Eye (tissue), 1 donor: ENCODE results near the gene BAG3.
"Not testable (repeated sequence)": the region's sequence is repeated elsewhere in the genome, so short reads cannot be mapped to it uniquely, and the experiment has no call there.

Experiments used
- DNase-seq: peaks from one replicate; pipeline ENCODE4 v3.0.0-alpha.2; 2015

Gene BAG3

DNA sequence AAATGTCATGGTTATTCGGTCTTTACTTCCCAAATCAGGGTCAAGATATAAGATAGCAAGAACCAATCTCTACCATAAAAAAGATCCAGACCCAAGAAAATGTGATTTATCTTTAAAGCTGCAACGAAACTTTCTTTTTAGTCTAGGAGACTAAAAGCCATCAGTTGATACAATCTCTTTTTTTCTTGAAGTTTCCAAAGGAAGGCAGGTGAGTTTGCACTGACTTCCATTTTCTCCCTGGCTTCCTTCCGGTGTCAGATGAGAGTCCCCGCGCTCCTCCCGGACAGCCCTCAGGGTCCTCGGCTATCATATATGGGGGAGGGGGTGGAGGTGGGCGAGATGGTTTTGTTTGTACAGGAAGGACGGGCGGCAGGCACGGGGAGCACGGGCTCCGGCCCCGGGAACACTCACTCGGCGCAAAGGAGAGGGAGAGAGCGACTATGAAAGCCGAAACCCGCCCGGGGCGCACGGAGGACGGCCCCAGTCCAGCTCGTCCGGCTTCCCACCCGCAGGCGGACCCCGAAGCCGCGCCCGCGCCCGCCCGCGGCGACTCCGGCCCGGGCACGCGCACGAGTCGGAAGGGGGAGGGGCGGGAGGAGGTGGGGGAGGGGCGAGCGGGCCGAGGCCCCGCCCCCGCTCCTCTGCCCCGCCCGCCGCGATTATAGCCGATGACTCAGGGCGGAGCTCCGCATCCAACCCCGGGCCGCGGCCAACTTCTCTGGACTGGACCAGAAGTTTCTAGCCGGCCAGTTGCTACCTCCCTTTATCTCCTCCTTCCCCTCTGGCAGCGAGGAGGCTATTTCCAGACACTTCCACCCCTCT lies at the start of gene BAG3:
Gene BAG3, plus strand, starts transcription at position 689 of the 822 bp plus-strand sequence. CDS start 296 bp downstream, outside the sequence.
- DNase-seq, result peak; percentile 95

DNA sequence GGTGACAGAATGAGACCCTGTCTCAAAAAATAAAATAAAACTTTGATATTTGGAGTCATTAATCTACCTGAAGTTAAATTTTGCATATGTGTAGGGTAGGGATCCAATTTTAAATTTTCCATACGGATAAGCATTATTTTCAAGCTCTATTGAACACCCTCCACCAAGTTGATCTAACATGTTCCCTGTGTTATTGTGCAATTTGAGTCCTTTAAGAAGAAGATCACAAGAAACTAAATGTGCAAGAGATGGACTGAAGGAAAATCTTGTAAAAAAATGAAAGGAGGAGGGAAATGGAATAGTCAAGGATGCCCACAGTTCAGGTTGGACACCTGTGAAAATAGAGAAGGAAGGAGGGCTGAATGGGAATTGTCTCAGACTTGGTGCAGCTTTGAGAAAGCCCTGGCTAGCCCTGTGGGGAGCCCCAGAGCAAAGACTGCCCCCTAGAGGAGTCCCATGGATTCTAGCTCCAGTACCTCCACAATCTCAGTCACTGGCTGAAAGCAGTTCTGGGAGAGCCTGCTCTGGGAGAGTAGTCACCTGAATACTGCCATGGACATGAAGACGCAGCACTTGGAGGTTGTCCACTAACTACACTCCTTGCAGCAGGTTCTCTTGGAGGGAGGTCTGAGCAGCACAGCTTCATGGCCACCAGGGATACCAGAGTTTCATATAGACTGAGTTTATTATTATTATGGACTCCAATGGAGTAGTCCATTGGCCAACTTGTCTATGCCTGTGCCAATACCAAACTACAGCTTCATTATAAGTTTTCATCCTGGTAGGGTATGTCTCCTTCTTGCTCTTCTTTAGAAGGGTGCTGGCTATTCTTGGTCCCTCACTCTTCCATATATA lies 48.7 kb upstream of the BAG3 start:
- no peak for DNase-seq

DNA sequence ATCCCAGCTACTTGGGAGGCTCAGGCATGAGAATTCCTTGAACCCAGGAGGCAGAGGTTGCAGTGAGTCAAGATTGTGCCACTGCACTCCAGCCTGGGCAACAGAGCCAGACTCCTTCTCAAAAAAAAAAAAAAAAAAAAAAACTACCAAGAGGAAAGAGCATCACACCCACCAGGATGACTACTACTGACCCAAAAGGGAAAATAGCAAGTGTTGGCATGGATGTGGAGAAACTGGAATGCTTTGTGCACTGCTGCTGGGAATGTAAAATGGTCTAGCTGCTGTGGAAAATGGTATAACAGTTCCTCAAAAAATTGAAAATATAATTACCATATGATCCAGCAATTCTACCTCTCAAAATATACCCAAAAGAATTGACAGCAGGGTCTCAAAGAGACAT lies 46.7 kb upstream of the BAG3 start:
- DNase-seq, result no peak

DNA sequence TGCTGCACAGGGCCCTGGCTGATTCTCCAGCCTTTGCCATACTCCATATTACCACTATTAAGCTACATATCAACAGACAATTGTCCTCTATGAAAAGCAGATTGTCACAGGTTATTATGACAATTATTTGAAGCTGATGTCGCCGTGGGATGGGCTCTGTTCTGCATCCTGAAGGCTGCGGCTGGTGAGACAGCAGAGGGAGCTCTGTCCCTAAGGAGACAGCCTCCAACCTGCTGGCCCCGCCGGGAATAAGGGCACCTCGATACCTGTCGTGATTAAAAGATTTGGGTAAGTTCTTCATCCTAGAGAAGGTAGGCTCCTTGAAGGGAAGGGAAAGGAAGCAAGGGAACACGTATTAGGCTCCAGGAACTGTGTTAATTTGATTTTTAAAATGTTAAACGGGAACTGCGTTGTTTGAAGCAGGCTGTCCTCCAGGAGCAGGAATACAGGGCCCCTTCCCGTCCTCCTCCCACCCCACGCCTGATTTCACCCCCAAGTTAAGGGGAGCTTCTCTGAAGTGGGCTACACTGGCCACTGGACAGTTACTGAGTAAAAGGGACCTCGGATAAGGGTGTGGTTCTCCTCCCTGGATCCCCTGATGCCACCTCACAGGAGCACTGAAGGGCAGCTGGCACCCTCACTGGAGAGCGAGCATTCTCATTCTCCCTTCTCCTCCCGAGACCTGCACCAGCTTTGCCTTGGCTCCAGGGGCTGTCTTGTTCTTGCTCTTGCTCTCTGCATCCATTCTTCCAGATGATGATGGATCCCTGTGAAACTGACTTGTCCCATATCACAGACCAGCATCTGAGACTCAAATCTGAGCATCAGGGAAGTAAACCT lies 42.6 kb upstream of the BAG3 start:
- peak; percentile 41 for DNase-seq

DNA sequence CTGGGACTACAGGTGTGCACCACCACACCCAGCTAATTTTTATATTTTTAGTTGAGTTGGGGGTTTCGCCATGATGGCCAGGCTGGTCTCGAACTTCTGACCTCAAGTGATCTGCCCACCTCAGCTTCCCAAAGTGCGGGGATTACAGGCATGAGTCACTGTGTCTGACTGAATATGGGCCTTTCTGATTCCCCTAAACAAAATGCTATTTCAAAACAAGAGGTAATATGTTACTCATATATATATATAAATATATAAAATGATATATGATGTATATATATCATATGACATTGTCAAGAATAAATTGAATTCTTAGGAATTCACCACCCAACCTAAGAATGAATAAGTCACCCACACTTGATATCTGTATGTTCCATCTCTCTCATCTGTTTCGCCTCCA lies 41.7 kb upstream of the BAG3 start:
- DNase-seq, result no peak

DNA sequence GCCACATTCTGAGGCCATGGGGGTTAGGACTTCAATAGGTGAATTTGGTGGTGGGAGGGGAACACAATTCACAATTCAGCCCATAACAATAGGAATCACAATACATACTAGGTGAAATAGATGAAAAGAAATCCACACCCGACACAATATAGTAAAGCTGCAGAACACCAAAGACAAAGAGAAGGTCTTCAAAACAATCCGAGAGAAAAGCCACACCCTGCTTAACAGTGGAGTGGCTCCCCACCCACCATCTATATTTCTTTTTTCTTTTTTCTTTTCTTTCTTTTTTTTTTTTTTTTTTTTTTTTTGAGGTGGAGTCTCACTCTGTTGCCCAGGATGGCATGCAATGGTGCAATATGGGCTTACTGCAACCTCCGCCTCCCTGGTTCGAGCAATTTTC lies 39.7 kb upstream of the BAG3 start:
- DNase-seq, result no peak

DNA sequence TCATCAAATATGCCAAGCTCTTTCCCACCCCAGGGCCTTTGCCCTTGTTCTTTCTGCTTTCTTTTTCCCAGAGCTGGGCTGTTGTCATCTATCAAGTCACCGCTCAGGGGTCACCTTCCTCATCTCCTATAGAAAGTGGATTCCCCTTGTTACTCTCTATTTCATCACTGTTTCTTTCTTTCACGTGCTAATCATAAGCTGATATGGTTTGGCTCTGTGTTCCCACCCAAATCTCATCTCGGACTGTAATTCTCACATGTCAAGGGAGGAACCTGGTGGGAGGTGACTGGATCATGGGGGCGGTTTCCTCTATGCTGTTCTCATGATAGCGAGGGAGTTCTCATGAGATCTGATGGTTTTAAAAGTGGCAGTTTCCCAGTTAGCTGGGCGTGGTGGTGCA lies 37.4 kb upstream of the BAG3 start:
- DNase-seq, result no peak

DNA sequence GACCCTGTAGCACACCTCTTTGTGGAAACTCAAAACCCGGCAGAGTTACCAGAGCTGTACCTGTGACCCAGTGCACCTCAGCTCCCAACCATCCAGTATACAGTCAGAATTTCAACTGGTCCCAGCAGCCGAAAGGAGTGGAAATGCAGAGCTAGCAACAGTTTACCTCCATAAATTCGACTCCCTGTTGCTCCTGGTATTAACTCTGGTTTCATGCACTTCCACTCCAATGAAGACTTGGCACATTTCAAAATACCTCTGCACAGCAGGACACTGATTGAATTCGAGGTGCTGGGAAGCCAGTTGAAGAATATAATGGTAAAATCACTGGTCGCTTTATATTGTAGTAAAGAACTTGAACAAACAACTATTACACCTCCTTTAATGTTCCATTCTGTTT lies 36.5 kb upstream of the BAG3 start:
- DNase-seq, result no peak

DNA sequence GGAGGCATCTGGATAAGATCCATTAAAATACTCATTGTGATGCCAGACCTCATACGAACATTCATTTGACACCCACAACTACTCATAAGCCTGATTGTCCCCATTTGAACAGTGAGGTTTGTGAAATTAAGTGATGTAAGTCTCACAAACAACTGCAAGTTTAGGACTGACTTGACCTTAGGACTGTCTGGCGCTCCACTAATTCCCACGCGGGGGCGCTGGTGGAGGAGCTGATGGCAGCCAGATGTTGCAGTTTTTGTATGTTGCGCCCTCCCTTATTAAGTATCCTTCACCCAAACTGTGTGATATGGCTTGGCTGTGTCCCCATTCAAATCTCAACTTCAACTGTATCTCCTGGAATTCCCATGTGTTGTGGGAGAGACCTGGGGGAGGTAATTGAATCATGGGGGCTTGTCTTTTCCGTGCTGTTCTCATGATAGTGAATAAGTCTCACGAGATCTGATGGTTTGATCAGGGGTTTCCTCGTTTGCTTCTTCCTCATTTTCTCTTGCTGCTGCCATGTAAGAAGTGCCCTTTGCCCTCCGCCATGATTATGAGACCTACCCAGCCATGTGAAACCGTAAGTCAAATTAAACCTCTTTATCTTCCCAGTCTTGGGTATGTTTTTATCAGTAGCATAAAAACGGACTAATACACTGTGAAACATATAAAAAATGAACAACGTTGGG lies 34.2 kb upstream of the BAG3 start:
- no peak for DNase-seq

DNA sequence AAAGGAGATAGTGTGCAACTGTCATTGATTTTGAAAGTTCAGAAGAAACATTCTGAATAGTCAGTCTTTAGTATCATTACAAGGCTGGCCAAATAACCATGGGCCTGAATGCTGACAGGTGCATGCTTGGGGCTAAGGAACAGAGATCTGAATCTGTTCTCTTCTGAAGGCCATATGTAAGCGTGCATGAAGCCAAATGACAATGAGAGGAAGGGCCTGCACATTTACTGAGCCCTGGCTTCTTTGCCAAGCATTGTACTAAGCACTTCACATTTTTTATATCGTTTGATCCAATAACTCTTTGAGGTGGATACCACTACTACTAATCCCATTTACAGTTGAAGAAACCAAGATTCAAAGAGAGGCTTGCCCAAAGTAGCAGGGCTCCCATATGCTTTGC lies 32.0 kb upstream of the BAG3 start:
- no peak for DNase-seq

DNA sequence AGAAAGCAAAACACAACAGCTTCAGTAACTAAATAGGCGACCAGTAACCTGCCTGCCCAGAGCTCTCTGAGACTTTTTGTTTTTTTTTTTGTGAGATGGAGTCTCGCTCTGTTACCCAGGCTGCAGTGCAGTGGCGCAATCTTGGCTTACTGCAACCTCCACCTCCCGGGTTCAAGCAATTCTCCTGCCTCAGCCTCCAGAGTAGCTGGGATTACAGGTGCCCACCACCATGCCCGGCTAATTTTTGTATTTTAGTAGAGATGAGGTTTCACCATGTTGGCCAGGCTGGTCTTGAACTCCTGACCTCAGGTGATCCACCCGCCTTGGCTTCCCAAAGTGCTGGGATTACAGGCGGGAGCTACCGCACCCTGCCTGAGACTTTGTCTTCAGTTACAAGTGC lies 31.4 kb upstream of the BAG3 start:
- not testable (repeated sequence) for DNase-seq

DNA sequence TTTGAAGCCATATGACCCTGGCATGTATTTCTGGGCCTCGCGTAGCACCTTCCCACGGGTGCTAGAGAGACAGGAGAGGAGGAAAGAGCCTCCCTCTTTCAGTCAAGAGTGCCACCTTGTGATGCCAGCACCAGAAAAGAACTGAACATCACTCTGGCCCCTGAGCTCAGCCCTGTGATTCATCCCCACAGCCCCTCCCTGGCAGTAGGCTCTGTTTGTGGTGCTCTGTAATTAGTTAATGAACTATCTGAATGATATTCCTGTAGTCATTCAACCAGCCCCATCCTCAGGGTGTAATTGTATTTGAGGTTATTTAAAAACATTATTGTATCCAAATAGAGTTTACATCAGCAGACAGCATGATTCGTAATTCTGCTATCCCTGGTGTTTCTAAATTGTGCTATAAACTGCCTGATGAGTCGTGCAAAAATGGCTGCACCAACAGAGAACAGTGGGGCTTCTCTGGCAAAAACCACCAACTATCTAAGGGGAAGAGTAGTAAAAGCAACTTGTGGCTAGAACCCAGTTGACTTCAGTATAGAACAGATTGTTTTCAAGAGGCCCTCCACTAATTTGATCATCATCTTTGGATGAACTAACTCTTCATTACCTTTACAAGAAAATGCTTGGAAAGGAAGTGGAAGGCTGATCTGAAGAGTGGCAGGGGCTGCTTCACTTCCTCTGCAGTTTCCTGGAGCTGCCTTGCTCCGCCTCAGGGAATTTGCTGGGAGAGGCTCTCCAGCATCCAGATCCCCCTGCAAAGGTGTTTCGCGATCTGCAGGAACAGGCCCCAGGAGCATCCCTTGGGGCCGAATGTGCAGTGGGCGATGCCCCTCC lies 30.7 kb upstream of the BAG3 start:
- no peak for DNase-seq

DNA sequence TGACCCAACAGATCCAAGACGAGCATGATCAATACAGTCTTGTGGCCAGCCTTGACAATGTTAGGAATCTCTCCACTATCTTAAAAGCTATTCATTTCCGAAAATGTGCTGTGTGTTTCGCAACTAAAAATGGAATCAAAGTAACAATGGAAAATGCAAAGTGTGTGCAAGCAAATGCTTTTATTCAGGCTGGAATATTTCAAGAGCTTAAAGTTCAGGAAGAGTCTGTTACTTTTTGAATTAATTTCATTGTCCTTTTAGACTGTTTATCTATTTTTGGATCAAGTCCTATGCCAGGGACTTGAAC lies 30.1 kb upstream of the BAG3 start:
- DNase-seq, result no peak

DNA sequence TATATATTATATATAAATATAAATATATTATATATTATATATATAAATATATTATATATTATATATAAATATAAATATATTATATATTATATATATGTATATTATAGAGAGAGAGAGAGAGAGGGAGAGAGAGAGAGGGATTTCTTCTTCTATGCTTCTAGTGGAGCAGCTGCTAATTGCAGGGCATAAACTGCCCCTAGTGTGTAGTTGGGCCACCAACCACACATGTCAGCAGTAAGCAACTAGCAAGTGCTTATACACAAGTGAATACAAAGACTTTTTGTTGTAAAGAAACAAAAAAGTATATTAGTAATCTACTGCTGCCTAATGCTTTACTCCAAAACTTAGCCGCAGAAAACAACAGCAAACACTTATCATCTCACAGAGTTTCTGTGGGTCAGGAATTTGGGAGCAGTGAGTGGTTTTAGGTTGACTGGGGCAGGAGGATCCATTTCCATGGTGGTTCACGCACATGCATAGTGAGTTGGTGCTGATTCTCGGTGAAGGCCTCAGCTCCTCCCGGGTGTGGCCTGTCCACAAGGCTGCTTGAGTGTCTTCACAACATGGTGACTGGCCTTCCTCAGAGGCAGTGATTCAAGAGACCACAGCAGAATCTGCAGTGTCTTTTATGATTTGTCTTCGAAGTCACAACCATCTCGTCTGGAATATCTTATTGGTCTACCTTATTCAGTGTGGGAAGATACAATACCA lies 25.5 kb upstream of the BAG3 start:
- DNase-seq, result peak; percentile 26

DNA sequence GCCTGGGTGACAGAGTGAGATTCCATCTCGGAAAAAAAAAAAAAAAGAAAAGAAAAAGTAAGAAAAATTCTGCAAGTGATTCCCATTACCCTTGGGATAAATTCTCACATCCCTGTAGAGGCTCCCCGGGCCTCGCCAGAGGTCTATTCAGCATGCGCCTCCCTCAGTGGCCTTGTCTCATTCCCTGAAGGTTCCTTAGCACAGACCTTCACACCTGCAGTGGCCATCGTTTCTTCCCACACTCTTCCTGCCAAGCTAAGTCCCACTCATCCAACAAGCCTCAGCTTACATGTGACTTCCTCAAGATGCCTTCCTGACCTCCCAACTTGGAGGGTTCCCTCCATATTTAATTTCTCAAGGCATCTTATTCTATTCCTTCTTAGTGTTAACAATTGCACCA lies 20.9 kb upstream of the BAG3 start:
- no peak for DNase-seq

DNA sequence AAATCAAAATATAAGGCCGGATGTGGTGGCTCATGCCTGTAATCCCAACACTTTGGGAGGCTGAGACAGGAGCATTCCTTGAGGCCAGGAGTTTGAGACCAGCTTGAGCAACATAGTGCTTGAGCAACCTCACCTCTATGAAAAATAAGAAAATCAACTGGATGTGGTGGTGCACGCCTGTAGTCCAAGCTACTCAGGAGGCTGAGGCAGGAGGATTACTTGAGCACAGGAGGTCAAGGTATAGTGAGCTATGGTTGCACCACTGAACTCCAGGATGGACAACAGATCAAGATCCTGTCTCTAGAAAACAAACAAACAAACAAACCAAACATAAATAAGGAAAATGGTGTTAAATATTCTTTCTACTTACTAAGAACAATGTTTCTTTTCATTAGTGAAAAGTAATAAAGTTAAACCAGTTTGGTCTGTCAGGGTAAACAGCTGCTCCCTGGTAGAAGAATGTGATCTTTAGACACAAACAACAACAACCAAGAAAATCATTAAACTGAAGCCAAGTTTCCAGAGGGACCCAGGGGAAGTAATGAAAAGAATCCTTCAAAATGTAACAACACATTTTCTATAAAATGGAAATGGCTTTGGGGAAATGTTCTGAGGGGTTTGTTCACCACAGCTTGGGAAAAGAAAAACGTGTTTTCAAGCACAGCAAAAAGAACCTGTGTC lies 17.5 kb upstream of the BAG3 start:
- DNase-seq, result no peak

DNA sequence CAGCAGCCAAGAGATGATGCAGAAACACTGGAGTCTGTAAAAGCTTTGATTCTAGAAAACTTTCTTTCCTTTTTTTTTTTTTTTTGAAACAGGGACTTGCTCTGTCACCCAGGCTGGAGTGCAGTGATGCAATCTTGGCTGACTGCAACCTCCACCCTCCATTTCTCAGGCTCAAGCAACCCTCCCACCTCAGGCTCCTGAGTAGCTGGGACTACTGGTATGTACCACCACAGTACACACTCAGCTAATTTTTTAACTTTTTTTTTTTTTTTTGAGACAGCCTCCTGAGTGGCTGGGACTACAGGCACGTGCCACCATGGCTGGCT lies 17.0 kb upstream of the BAG3 start:
- DNase-seq, result no peak

DNA sequence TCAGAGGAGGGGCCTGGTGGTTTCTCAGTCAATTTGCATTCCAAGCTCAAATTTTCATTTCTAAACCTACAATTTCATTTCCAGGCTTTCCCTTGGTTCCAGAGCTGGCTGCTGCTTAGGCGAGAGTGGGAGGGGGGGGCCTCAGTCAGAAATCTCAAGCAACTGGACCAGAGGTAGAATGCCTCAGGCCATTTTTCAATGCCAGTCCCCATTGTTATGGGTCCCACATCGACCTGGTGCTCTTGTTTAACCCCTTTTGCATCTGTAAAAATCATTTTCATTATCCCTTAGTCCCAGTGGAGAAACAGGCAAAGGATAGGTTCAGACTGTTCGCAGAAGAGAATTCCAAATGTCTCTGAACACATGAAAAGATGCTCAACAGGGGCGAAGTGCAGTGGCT lies 13.5 kb upstream of the BAG3 start:
- DNase-seq, result no peak

DNA sequence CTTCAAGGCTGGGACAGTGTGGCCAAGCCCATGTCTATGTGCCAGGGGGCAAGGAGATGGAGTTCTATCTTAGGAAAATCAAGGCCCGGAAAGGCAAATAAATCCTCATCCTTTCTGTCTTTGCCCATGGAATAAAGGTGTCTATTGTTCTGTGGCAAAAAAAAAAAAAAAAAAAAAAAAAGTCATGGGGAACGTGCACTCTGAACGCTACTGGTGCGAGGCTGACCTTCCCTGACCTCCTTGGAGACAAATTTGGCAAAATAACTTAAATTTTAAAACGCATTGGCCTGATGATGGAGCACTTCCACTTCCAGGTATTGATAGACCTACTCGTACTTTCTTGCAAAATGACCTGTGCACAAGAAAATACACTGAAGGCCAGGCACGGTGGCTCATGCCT lies 12.2 kb upstream of the BAG3 start:
- DNase-seq, result no peak

DNA sequence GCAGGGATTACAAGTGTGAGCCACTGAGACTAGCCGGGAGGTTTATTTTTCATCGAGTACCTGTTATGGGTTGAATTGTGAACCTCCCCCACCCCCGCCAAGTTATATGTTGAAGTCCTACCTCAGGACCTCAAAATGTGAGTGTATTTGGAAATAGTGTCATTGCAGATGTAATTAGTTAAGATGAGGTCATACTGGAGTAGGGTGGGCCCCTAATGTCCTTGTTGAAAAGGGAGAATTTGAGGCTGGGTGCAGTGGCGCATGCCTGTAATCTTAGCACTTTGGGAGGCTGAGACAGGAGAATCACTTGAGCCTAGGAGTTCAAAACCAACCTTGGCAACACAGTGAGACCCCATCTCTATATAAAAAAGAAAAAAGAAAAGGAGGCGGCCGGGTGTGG lies 10.8 kb upstream of the BAG3 start:
- no peak for DNase-seq
